Tongue (tissue), 2 donors: Measurements from ENCODE around the gene ZFAND2A. TPM values are rescaled to one million over a fixed set of nuclear protein-coding genes. Genes with fewer than 3 reads are reported as not detected.
"Not testable (repeated sequence)": the region's sequence is repeated elsewhere in the genome, so short reads cannot be mapped to it uniquely, and the experiment has no call there.

Experiments used
- DNase-seq: peaks from one replicate; pipeline ENCODE4 v3.0.0-alpha.2; 2015
- total RNA-seq: library from RNA; depleted of rRNA; stranded (reverse); fragments of >200 nt; gene quantifications from one replicate; pipeline ENCODE4 v1.2.3, GENCODE V29; 2014

Gene ZFAND2A
- total RNA-seq, 1 donor from 2014 or later: 16.1 TPM

- no peak for DNase-seq
These were observed 9.5 kb downstream of the ZFAND2A start for GRCh38 chr7:1150400-1151002.

DNA sequence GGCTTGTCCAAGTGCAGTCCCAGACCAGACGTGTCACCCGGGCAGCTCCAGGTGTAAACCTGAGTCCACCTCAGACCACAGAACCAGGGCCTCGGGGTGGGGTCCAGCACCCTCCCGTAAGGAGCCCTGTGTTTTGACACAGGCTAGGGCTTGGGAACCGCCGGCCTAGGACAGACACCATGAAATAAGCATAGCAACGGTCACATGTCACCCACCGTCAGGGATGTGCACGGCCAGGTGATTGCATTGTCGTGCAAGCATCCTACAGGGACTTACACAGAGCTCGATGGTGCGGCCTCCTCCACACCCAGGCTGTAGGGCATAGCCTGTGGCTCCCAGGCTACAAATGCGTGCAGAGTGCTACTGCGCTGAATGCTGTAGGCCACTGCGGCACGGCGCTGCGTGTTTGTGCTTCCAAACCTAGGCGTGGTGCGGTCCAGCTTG lies 10.6 kb downstream of the ZFAND2A start:
- DNase-seq: no peak

DNA sequence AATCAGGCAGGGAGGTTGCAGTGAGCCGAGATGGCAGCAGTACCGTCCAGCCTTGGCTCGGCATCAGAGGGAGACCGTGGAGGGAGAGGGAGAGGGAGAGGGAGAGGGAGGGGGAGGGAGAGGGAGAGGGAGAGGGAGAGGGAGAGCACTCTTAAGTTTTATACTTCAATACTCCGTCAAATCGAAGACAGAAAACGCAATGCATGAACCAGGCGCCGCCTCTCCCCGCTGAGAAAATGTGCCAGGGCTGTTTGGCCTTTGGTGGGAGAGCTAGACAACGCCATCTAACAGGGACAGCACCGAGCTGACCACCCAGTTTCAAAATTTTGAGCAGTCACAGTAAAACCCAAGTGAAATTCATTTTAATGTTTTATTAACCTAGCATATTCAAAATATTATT lies 12.1 kb downstream of the ZFAND2A start:
- DNase-seq: not testable (repeated sequence)

- DNase-seq: peak; percentile 49
These were observed 15.7 kb downstream of the ZFAND2A start for GRCh38 chr7:1144269-1144771.

DNA sequence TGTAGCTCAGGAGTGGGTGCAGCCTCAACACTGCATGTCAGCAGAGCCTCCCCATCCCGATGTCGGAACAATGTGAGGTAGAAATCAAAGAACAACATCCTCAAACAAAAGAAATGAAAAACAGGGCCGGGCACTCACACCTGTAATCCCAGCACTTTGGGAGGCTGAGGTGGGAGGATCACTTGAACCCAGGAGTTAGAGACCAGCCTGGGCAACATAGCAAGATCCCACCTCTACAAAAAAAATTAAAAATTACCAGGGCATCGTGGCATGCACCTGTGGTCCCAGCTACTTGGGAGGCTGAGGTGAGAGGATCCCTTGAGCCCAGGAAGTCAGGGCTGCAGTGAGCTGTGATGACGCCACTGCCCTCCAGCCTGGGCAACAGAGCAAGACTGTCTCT lies 17.0 kb downstream of the ZFAND2A start:
- not testable (repeated sequence) for DNase-seq

DNA sequence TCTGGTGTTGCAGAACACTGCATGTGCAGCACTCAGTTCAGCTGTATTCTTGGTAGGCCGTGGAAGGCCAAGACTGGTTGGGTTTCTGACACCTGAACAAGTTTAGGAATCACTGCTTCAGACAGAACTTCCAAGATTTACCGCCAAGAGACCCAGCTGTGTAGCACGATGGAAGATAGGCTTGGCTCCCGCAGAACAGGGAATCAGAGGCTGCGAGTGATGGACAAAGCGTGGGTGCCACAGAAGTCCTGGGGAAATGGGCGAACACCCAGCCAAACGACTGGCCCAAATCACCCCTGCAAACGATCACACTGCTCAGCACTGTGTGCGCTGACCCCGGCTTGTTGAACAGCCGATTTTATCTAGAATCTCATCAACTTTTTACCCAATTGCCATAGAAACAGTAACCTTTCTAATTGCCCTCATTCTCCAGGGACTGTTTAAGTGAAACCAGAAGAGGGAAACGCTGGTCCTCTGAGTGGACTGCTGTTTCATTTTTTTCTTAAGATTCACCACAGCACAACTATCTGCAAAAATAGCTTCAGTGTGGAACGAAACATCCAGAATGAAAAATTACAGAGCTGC lies 17.9 kb downstream of the ZFAND2A start:
- DNase-seq: no peak

DNA sequence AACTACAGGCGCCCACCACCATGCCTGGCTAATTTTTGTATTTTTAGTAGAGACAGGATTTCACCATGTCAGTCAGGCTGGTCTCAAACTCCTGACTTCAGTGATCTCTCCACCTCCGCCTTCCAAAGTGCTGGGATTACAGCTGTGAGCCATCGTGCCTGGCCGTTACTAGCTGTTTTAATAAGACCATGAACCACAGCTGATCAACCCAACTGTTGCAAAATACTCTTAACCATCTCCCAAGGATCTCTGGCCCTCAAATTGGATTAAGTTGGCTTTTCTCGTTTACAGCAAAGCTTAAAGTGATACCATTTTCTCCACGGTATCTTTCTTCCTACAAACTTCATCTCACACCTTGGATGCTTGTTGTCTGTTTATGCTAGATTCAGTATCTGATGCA lies 18.3 kb downstream of the ZFAND2A start:
- DNase-seq: no peak

DNA sequence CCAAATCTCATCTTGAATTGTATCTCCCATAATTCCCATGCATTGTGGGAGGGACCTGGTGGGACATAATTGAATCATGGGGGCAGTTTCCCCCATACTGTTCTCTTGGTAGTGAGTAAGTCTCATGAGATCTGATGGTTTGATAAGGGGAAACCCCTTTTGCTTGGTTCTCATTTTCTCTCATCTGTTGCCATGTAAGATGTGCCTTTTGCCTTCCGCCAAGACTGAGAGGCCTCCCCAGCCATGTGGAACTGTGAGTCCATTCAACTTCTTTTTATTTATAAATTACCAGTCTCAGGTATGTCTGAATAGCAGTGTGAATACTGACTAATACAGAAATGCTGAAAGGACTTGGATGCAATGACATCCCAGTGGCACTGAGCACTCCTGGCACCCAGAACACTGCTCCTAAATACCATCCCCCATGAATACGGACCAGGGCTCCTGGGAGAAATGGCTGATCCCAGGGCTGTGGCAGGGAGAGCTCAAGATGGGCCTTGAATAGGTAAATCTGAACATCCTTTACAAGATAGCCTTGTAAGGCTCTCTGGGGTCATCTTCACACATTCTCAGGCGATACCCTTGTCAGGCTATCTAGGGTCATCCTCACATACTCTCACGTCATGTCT lies 19.4 kb downstream of the ZFAND2A start:
- no peak for DNase-seq

- no peak for DNase-seq
These were observed 22.4 kb downstream of the ZFAND2A start for GRCh38 chr7:1137517-1138167.

DNA sequence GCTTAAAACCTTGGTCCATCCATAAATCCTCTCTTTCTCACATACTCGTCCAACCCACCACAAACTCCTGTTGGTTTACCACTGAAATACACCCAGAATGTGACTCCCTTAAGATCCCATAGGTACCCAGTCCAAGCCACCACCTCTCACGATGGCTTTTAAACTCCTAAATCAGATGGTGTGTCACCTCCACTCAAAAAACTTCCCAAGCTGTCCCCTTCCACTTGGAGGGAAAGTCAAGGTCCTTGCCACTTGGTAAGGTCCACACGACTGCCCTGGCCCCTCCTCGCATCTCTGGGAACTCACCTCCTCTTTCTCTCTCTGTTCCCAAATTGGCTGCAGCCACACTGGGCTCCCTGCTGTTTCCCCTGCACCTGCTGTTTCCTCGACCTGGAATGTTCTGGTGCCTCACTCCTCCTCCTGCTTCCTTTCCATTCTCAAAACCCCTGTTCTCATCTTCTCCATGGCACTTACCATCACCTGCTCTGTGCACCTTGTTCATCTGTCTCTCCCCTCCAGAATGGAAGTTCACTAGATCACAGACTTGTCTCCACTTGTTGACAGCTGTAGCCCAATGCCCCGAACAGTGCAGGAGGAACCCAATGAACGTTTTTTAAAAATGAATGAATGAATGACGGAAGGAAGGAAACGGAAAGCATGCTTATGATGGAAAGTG lies 23.0 kb downstream of the ZFAND2A start:
- no peak for DNase-seq

DNA sequence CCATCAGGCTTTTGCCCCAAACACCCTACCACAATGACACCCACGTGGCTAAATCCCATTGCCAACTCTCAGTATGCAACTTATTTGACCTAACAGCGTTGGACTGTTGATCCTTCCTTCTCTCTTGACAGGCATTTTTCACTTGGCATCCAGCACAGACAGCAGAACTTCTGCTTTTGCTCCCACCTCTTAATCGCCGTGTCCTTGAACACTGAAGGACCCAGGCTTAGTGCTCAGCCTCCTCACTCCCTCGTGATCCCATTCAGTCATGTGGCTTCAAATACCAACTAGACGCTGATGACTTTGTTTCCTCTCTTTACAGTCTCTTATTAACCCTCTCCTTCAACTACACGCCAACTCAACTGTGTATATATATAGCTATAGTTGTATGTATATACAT lies 25.0 kb downstream of the ZFAND2A start:
- no peak for DNase-seq

- no peak for DNase-seq
These were observed 28.3 kb downstream of the ZFAND2A start for GRCh38 chr7:1131471-1132265.

- no peak for DNase-seq
These were observed 29.7 kb downstream of the ZFAND2A start for GRCh38 chr7:1130021-1130990.

DNA sequence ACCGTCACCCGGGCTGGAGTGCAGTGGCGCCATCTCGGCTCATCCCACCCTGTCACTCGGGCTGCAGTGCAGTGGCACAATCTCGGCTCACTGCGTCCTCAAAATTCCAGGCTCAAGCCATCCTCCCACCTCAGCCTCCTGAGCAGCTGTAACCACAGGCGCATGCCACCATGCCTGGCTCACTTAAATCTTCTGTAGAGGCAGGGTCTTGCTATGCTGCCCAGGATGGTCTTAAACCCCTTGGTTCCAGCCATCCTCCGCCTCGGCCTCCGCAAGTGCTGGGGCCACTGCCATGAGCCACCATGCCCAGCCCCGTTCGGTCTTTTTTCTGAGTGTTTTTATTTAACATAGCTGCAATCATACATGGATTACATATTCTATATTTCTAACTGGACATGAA lies 30.6 kb downstream of the ZFAND2A start:
- DNase-seq: no peak

- peak; percentile 29 for DNase-seq
These were observed 33.0 kb downstream of the ZFAND2A start for GRCh38 chr7:1127001-1127400.

DNA sequence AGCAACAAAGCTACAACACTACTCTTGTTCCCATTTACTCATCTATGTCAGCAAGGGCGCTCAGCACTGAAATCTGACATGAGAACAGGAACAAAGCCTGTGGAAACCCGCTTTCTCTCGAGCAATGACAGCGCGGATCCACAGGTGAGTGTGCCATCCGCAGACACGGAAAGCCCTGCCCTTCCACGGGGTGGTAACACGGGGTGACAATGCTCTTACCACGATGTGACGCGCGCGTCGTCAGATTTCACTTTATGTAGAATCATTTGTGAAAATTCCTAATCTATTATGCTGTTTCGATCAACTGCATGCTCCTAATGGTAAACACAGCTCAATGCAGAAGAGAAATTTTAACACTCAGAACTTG lies 34.4 kb downstream of the ZFAND2A start:
- DNase-seq: no peak

- peak; percentile 38 for DNase-seq
These were observed 35.0 kb downstream of the ZFAND2A start for GRCh38 chr7:1124816-1125602.

- no peak for DNase-seq
These were observed 35.8 kb downstream of the ZFAND2A start for GRCh38 chr7:1124164-1124563.

DNA sequence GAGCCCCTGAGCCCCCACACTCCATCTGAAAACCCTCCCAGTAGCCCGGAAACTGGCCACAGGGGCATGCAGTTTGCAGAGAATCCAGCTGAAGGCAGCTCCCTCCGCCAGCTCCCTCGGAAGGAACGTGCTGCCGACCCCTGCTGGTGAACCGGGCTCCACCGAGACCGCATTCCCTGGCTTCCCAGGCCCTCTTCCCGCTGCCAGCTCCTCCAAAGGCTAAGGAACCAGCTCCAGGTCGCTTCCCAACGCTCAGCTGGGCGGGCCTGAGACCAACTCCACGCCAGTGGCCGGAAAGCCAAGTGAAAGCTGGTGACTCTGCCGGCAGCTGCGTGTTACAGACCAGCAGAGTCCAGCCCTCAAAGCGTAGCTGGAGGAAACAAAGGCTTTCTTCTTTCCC lies 36.3 kb downstream of the ZFAND2A start:
- peak; percentile 86 for DNase-seq
